Testis (tissue), 2 donors: ENCODE data around the gene MAN2B1.

Experiments used
- POLR2A ChIP-seq: fragments of 450-650 bp; IDR thresholded peaks from one replicate; pipeline ENCODE4 v1.6.1; 2017; ENCODE audit warnings: antibody characterized with exemption, mild to moderate bottlenecking, moderate library complexity
- TF ChIP-seq, protein P1 (sequence below), 3 experiments: fragments of 450-650 bp in 2 of 3; fragments of 200-600 bp in 1 of 3; sonication (generic) in 1 of 3; IDR thresholded peaks; one replicate each; pipeline ENCODE4 v1.5.1; 2016 to 2019; ENCODE audit warnings: antibody characterized with exemption in 3 of 3, mild to moderate bottlenecking in 2 of 3, moderate library complexity in 1 of 3

DNA sequence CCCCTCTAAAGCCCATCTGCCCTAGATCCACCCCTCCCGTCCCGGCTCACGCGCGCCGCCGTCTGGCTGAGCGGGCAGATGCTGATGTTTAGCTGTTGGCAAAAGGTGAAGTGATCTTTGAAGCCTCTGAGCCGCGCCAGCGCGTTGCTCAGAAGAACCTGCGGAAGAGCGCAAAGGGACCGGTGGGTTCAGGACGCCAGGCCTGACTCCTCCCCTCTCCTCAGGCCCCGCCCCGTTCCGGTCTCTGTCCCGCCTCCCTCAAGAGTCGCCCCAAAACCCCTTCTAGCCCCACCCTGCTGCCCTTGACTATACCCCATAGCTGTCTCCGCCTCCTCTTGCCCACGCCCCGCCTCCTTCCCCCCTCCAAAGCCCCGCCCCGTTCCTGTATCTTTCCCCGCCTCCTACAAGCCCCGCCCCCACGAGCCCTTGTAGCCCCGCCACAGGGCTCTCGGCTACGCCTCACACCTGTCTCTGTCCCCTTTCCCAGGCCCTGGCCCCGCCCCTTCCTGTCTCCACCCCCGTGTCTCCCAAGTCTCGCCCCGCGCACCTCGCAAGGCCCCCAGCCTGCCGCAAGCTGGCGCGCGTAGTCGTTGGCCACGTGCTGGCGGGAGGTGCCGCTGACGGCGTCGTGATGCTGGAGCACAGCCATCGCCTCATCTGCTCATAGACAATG, 9.5 kb downstream of the MAN2B1 start:
- TF ChIP-seq POLR2A: no peak
- TF ChIP-seq, protein P1, sequence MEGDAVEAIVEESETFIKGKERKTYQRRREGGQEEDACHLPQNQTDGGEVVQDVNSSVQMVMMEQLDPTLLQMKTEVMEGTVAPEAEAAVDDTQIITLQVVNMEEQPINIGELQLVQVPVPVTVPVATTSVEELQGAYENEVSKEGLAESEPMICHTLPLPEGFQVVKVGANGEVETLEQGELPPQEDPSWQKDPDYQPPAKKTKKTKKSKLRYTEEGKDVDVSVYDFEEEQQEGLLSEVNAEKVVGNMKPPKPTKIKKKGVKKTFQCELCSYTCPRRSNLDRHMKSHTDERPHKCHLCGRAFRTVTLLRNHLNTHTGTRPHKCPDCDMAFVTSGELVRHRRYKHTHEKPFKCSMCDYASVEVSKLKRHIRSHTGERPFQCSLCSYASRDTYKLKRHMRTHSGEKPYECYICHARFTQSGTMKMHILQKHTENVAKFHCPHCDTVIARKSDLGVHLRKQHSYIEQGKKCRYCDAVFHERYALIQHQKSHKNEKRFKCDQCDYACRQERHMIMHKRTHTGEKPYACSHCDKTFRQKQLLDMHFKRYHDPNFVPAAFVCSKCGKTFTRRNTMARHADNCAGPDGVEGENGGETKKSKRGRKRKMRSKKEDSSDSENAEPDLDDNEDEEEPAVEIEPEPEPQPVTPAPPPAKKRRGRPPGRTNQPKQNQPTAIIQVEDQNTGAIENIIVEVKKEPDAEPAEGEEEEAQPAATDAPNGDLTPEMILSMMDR (IDR thresholded peaks at IDR 0.05): no peak
